ENCODE results near the gene ALK. TPM values are rescaled to one million over a fixed set of nuclear protein-coding genes. Genes with fewer than 3 reads are reported as not detected.

The ALK gene
- total RNA-seq, 4 donors from 2014 or later = 0.06 to 4.1 TPM; not detected in 2

GRCh38 chr2:29309090-29310029 lies 612.0 kb downstream of the ALK start:
- TF ChIP-seq POLR2A (IDR thresholded peaks at IDR 0.05) = no peak
- TF ChIP-seq, protein P1, sequence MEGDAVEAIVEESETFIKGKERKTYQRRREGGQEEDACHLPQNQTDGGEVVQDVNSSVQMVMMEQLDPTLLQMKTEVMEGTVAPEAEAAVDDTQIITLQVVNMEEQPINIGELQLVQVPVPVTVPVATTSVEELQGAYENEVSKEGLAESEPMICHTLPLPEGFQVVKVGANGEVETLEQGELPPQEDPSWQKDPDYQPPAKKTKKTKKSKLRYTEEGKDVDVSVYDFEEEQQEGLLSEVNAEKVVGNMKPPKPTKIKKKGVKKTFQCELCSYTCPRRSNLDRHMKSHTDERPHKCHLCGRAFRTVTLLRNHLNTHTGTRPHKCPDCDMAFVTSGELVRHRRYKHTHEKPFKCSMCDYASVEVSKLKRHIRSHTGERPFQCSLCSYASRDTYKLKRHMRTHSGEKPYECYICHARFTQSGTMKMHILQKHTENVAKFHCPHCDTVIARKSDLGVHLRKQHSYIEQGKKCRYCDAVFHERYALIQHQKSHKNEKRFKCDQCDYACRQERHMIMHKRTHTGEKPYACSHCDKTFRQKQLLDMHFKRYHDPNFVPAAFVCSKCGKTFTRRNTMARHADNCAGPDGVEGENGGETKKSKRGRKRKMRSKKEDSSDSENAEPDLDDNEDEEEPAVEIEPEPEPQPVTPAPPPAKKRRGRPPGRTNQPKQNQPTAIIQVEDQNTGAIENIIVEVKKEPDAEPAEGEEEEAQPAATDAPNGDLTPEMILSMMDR (IDR thresholded peaks at IDR 0.05) = peak; percentile 26 to 53 (median 38)
- Histone ChIP-seq H3K4me1 (no peaks in the 10 kb centered on the region), H3K27me3 (no peaks in the 10 kb centered on the region), H3K4me3 (no peak overlapping the region), H3K9me3 (no peaks in the 10 kb centered on the region), H3K36me3 (no peaks in the 10 kb centered on the region), H3K27ac (no peak overlapping the region)
- intact Hi-C loops (cut with DNase I; ENCODE audit: low total_unique reads) = no loop called here
- peak in 1 of 2 donors; percentile 27 for DNase-seq

GRCh38 chr2:29308366-29308765 lies 613.0 kb downstream of the ALK start:
- Histone ChIP-seq H3K4me1 (no peaks in the 10 kb centered on the region), H3K27me3 (no peaks in the 10 kb centered on the region), H3K9me3 (no peaks in the 10 kb centered on the region), H3K36me3 (no peaks in the 10 kb centered on the region), H3K4me3 (no peak overlapping the region), H3K27ac (no peak overlapping the region)
- intact Hi-C loops (cut with DNase I; ENCODE audit: low total_unique reads) = no loop called here
- DNase-seq = no peak
- TF ChIP-seq, protein P1 (IDR thresholded peaks at IDR 0.05) = no peak
- TF ChIP-seq POLR2A (IDR thresholded peaks at IDR 0.05) = no peak

- intact Hi-C loops (cut with DNase I; ENCODE audit: low total_unique reads) = no loop called here
- Histone ChIP-seq H3K36me3 (no peaks in the 10 kb centered on the region), H3K9me3 (no peaks in the 10 kb centered on the region), H3K4me1 (no peaks in the 10 kb centered on the region), H3K4me3 (no peak overlapping the region), H3K27me3 (no peaks in the 10 kb centered on the region), H3K27ac (no peak overlapping the region)
- DNase-seq = no peak
- TF ChIP-seq, protein P1 (IDR thresholded peaks at IDR 0.05) = no peak
- TF ChIP-seq POLR2A (IDR thresholded peaks at IDR 0.05) = no peak
Observed at GRCh38 chr2:29307519-29307918, 613.9 kb downstream of the ALK start.

DNA sequence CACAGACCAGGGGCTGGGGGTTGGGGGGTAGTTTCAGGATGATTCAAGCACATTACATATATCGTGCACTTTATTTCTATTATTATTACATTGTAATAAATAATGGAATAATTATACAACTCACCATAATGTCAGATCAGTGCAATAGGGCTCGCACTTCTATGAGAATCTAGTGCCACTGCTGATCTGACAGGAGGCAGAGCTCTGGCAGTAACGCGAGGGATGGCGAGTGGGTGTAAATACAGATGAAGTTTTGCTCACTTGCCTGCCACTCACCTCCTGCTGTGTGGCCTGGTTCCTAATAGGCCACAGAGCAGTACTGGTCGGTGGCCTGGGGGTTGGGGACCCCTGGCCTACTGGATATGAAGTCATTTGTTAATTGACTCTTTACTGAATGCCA lies 615.6 kb downstream of the ALK start:
- Histone ChIP-seq H3K4me3 (no peak overlapping the region), H3K27me3 (no peaks in the 10 kb centered on the region), H3K27ac (no peak overlapping the region), H3K9me3 (no peaks in the 10 kb centered on the region), H3K36me3 (no peaks in the 10 kb centered on the region), H3K4me1 (no peaks in the 10 kb centered on the region)
- no peak for DNase-seq
- TF ChIP-seq, protein P1 (IDR thresholded peaks at IDR 0.05) = no peak
- no peak for TF ChIP-seq POLR2A (IDR thresholded peaks at IDR 0.05)
- intact Hi-C loops (cut with DNase I; ENCODE audit: low total_unique reads) = no loop called here

DNA sequence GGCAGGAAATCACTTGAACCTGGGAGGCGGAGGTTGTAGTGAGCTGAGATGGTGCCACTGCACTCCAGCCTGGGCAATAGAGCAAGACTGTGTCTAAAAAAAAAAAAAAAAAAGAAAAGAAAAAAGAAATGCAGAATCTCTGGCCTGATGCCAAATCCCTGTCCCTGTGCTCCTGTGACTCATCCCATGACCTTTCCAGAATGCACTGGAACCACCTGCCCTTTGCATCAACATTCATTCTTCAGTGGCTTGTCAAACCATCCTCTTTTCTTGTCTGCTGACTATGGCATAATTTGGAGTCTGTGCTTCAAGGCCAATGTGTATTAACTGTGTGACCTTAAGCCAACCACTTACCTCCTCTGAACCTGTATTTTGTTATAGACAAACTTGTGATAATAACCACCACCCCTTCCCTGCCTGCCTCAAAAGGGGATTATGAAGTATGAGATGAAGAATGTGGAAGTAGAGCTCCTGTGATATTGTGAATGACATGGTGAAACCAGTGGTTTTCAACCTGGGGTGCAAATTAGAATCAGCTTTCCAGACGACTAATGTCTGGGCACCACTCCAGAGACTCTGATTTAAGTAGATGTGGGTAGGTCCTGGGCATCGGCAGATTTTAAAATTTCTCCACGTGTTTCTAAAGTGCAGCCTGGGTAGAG lies 616.9 kb downstream of the ALK start:
- H3K27ac ChIP-seq = no peak overlapping the region
- no peaks in the 10 kb centered on the region for H3K4me1 ChIP-seq
- intact Hi-C loops (cut with DNase I; ENCODE audit: low total_unique reads) = no loop called here
- no peak for DNase-seq
- TF ChIP-seq, protein P1 (IDR thresholded peaks at IDR 0.05) = no peak
- TF ChIP-seq POLR2A (IDR thresholded peaks at IDR 0.05) = no peak
- H3K4me3 ChIP-seq = no peak overlapping the region
- H3K9me3 ChIP-seq = no peaks in the 10 kb centered on the region
- no peaks in the 10 kb centered on the region for H3K36me3 ChIP-seq
- no peaks in the 10 kb centered on the region for H3K27me3 ChIP-seq
